ENCODE data around the gene CBY2.

Gene CBY2

DNA sequence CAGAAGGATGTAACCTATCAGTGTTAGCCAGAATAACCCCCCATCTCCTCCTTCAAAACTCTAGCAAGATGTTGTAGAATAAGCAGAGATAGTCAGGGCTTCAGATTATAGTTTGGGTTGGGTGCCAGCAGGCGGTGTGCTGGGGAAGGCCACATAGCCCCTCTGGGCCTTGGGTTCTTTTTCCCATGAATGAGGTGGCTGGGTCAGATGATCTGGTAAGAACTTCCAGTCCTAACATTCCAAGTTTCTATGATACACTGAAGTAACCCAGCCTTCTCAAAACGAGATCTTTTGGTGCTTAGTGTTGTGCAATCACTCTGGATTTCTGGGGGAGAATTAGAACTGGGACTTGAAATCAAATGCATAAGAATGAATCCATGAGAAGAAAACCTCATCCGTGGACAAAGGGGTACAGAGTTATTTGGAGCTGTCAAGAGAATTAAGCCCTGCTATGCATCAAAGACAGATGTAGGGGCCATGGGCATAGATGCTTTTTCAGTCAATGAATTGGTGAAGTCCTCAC lies 810 bp downstream of the CBY2 start:
- DNase-seq (ENCODE audit: low read depth in 2 of 2): no peak

DNA sequence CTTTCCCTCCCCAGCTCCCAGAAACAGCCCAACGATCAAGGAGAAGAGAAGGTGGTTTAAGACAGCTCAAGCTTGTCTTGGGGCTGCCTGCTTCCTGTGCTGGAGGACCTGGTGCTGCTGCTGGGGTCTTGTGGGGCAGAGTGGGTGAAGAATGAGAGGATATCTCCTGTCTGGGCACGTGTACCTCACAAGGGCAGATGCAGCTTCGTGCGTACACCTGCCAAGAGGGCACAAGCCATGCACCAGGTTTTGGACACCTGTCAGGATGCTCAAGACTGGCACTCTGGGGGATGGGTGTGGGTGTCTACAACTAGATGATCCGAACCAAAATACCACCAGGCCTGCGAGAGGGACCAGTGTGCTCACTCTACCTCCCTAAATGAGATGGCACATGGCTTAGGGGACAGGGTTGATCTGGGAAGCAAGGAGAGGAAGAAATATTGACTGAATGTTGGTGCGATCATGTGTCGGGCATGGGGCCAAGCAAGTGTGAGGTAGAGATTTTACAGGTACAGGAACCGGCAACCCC lies 2.2 kb downstream of the CBY2 start:
- DNase-seq (ENCODE audit: low read depth in 2 of 2): no peak

DNA sequence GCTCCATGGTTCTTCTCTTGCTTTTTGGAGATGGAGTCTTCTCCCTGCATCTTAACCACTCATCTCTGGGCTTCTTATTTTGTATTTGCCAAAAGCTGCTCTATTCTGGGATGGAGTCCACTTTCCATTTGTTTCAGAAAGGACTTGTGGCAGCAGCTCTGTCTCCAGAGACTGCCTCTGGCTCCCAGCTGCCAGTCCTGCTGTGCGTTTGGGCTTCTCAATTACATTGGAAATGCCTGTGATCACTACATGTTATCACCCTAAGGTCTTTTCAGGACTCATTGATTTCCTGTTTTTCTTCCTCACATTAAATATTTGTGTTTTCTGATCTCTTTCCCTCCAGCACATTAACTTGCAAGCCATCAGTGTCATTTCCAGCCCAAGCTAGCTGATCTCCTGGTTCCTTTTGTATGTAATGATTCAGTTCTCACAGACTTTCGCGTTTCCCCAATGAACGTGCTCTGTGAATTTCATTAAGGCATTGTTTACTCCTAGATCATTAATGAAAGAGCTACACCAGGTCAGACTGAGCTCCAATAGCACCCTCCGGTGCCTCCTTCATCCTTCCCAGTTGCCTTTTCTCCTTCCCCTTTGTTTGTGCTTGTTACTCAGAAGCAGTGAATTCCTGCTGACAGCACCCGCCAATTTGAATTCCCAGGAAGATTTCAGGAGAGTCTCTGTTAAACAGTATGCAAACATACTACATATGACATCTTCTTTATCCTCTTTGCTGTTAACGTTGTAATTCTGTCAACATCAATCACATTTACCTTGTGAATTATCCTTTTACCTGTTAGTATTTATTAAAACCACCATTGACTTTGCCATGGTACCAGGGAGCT lies 3.0 kb downstream of the CBY2 start:
- no peak for DNase-seq (ENCODE audit: low read depth in 2 of 2)

DNA sequence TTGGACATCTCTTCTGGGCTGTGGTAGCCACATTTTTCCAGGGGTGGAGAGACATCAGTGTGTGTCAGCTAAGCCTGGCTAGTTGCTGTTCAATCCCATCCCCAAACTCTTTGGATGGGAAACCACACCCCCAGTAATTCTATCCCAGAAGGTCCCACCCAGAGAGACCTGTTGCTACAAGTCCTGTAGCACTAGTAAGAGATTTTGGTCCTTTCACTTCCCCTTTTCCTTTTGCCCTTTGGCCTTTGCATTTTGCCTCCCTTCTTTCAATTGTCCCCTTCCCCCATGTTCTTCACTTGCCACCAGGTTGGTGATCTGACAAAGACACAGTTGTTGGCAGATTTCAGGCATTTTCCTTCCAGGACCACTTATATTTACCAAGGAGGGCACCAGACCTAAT lies 3.8 kb downstream of the CBY2 start:
- DNase-seq (ENCODE audit: low read depth in 2 of 2): no peak

DNA sequence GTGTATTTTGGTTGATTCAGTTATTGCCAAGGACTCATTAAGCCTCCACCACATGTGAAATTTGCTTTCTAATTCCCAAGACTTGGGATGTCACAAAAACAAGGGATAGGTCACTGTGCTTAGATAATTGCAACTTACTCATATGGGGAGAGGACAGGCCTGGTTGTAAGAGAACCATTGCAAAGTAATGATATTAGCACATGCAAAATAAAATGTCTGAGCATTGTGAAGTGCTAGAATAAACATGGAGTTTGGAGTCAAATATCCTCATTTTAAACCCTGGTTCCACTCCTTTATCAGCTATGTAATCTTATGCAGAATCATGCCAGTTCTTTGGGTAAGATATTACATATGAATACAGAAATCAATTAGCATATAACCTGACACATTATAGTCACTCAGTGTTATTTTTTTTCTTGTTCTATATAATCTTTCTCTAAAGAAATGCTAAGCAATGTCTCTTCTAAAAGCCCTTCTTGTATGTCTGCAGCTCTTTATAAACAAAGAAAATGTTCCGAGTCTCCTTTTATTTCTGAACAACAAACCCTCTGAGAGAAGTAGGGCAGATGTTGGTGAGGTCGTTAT lies 5.5 kb downstream of the CBY2 start:
- DNase-seq (ENCODE audit: low read depth in 2 of 2): no peak

DNA sequence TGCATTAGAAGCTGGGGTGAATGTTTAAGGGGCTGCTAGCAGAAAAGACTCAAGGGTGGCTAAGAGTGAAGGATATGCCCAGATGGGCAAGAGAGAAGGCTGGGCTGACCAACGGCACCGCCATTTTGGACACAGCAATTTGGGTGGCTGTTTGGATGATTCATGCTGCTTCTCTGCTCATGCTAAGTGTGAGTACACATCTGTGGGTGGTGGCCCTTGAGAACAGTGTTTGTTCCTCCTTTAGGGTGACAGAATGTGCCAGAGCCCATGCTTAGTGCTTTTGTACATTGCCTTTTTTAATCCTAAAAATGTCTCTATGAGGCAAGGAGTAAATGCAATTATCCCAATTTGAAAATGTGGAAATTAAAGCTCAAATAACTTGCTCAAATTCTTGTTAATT lies 9.8 kb downstream of the CBY2 start:
- no peak for DNase-seq (ENCODE audit: low read depth in 2 of 2)

DNA sequence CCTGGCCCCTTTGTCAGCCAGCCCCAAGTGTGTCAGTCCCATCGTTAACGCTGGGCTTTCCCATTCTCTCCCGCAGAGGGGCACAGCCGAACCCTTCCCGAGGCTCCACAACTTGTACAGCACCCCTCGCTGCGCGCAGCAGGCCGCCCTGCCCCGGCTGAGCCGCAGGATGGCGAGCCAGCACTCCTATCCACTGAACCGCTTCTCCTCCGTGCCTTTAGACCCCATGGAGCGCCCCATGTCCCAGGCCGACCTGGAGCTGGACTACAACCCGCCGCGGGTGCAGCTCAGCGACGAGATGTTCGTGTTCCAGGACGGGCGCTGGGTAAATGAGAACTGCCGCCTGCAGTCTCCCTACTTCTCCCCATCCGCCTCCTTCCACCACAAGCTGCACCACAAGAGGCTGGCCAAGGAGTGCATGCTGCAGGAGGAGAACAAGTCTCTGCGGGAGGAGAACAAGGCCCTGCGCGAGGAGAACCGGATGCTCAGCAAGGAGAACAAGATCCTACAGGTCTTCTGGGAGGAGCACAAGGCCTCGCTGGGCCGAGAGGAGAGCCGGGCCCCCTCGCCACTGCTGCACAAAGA lies 11.1 kb downstream of the CBY2 start:
- DNase-seq (ENCODE audit: low read depth in 2 of 2): no peak

DNA sequence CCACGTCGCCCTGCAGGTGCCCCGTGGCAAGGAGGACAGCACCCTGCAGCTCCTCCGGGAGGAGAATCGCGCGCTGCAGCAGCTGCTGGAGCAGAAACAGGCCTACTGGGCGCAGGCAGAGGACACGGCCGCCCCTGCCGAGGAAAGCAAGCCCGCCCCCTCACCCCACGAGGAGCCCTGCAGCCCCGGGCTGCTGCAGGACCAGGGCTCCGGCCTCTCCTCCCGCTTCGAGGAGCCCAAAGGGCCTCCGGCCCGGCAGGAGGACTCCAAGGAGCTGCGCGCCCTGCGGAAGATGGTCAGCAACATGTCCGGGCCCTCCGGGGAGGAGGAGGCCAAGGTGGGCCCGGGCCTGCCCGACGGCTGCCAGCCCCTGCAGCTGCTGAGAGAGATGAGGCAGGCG lies 11.6 kb downstream of the CBY2 start:
- no peak for DNase-seq (ENCODE audit: low read depth in 2 of 2)

DNA sequence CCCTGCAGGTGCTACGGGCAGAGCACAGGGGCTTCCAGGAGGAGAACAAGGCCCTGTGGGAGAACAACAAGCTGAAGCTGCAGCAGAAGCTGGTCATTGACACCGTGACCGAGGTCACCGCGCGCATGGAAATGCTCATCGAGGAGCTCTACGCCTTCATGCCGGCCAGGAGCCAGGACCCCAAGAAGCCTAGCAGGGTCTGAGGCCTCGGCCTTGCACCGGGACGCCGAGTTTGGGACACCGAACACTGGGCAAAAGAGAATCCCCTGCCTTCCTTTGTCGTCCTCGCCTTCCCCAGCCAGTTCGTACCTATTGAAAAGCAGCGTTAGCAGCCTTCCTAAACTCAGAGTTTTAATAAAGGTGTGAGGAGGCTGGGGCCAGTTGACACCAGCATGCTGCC lies 12.1 kb downstream of the CBY2 start:
- no peak for DNase-seq (ENCODE audit: low read depth in 2 of 2)

DNA sequence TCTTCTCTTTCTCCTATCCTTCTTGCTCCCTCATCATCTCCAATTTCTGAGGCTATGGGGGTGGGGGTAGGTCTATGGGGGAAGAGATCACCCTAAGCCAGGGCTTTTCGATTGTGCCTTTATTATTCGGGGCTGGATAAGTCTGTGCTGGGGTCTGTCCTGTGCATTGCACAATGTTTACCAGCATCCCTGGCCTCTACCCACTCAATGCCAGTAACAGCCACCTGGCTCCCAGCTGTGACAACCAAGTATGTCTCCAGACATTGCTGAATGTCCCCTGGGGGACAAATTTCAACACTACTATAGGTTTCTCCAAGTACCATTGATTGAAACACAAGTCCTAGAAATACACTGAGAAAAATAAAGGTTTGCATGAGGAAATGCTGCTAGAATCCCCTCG lies 13.2 kb downstream of the CBY2 start:
- DNase-seq (ENCODE audit: low read depth in 2 of 2): no peak

DNA sequence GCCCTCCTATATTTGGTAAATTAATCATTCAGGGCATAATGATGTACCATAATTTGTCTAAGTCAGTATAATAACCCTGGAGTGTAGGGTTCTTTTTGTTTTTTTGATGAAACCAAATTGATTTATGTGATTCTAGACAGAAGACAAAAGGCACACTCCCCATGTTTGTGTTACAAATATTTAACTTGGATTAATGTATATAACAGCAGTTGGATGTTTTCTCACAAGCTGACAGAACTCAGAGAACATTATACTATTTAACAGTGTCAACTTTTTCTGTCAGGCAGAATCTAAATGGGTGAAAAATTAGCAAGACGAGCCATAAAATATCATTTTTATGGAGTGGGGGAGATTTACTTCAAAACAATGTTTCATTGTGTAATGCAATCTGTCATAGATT lies 15.2 kb downstream of the CBY2 start:
- DNase-seq (ENCODE audit: low read depth in 2 of 2): no peak

DNA sequence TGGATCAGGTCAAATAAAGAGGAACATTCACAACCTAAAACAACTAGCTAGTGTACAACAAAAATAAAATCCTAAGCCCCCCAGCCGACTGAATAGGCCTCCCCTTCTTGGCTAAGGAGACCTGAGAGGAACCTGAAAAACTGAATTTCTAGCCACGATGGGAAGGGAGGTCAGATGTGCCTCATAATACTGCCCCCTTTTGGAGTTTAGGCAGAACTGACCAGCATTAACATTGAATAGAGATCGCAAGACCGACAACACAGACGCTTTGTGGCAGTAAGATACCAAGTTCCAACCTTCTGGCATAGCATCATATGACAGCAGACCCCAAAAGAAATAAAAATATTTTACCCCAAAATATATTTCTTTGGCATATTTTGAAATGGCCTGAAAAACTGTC lies 15.9 kb downstream of the CBY2 start:
- no peak for DNase-seq (ENCODE audit: low read depth in 2 of 2)

DNA sequence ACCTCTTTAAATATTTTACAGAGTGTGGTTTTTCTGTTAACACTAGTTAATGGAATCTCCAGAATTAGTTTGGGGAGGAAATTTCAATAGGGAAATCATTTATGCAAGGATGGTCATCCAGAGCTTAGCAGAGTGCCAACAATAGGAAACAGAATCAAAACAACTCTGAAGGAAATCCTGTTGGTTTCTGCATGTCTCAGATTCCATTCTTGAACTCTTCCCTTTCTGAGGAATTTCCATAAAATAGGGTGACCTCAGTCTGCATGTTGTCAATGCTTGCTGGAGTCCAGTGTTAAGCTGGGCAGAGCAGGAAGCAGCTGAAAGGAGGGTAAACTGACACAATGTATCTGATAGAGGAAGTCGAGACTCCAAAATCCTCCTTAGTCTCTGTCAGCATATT lies 16.9 kb downstream of the CBY2 start:
- DNase-seq (ENCODE audit: low read depth in 2 of 2): no peak

DNA sequence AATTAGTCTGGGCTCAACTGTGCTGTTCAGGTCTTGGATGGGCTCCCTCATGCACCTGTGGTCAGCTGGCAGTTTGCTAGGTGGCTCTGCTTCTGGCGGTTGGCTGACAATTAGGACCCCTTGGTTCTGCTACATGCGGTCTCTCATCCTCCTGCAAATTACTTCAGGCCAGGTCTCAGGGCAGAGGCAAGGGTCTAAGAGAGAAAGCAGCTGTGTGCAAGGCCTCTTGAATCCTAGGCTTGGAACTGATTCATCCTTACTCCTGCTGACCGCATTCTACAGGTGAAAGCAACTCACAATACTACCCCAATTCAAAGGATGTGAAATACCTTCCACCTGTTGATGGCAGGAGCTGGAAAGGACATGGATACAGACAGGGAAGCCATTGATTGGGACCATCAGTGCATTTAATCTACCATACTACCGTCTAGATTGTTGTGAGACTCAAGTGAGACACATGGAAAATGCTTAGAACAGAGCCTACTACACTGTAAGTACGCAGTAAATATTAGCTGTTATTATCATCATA lies 19.1 kb downstream of the CBY2 start:
- no peak for DNase-seq (ENCODE audit: low read depth in 2 of 2)

DNA sequence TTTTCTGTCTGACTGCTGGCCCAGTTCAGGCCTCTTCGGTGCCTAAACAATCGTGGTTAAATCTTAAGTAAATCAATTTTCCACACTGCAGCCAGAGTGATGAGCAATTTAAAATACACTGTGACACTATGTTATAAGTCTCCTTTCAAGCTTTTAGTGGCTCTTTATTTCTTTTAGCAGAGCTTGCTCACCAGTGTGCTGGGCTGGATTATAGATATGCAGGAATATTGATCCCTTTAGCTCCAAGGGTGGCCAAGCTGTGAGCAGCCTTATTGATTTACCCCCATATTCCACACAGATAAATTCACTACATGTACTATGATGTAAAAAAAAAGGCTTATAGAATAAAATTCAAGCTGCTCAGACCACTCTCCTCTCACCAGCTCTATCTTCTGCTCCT lies 21.7 kb downstream of the CBY2 start:
- no peak for DNase-seq (ENCODE audit: low read depth in 2 of 2)

DNA sequence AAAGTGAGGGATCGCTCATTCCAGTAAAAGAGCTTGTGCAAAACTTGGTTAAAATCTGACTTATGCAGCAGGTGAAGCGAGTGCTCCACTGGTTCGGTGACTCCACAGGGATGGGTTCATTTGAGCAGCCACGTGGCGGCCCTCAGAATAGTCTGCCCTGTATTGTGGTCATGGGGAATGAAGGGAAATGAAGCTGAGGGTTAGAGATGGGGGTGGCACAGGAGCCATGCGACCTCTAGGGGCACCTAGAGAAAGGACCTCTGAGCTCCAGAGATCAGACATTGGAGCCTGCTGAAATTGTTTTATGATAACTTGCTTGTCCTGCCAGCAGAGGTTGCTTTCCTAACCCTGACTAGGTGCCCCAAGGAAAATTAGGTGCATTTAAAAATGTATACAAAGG lies 26.6 kb downstream of the CBY2 start:
- DNase-seq (ENCODE audit: low read depth in 2 of 2): no peak

DNA sequence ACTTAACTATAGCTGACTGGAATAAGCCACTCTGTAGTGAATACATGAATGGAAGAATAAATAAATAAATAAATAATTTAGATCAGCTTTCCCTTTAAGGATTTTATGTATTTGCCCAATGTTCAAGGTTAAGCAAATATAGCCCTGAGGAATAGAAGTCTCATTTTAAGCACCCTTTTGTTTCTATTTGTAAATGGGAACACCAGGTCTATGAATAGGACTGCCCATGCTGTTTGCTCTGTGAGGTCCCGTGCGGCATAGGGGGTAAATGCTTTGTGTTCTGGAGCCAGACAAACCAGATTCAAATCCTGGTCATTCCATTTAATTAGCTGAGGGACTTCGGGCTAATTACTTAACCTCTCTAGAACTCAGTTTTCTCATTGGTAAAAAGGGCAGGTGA lies 29.3 kb downstream of the CBY2 start:
- no peak for DNase-seq (ENCODE audit: low read depth in 2 of 2)

DNA sequence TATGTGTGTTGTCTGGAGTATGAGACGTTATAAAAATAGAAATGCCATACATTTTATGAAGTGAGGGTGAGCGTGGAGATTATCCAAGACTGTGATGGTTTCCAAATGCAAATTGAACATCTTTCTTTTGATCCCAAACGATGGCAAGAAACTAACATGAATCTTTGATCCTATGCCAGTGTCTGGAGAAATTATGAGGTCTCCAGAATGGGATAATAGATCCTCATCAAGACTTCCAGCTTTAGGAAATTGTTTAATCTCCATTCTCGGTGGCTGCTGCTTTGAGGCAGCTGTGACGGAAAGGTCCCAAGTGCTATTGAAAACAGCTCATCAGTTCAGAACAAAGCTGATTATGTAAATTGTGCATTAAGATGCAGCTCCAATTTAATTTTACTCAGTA lies 30.8 kb downstream of the CBY2 start:
- no peak for DNase-seq (ENCODE audit: low read depth in 2 of 2)

DNA sequence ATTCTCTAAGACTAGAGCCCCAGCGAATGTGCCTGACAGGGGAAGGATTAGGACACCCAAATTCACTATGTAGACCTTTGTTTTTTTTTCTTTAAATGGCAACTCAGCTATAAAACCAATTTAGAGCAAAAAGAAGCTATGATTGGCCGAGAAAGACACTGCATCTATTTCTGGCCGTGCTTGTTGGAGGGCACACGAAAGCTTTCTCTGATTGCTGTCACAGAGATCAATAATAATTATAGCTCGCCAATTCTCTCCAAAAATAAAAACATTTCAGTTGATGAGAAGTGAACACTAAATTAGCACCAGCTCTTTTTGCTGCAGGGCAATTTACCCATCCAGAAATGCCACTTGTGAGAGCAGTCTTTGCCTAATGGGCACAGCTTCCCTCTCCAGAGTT lies 31.2 kb downstream of the CBY2 start:
- no peak for DNase-seq (ENCODE audit: low read depth in 2 of 2)

DNA sequence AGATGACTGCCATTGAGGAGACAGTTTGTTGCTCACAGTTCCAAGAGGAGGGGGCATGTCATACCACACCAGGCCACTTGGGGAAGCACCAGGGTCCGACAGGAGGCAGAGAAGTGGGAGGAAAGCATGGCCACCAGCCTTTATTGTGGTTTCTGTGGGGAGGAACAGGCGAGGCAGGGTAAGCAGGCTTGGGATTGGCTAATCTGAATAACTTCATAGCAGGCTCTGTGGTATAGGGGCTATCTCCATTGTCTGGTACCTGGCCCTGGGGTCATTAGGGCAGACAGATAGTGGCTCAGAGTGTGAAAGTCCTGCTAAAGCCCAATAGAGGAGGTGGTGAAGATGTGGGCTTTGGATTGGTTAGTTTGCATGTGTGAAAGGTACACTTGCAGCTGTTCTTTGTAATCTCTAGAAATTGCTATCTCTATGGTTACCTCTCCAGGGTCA lies 35.5 kb downstream of the CBY2 start:
- DNase-seq (ENCODE audit: low read depth in 2 of 2): no peak

DNA sequence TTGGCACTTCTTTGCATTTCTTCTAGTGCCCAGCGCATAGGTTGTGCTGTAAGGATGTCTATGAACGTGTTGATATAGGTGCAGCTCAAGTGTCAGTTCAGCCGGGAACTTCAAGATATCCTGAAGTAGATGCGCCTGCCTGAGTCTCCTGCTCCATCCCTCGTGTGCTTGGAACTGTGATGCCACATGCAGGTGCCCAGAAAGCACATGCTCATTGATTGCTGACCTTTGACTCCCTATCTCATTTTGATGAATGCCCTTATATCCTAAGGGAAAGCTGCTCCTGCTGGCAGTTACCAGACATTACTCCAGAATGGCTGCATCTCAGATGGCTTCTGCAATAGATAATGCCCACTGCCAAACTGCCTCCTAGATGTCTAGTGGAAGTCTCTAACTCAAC lies 40.9 kb downstream of the CBY2 start:
- DNase-seq (ENCODE audit: low read depth in 2 of 2): no peak

DNA sequence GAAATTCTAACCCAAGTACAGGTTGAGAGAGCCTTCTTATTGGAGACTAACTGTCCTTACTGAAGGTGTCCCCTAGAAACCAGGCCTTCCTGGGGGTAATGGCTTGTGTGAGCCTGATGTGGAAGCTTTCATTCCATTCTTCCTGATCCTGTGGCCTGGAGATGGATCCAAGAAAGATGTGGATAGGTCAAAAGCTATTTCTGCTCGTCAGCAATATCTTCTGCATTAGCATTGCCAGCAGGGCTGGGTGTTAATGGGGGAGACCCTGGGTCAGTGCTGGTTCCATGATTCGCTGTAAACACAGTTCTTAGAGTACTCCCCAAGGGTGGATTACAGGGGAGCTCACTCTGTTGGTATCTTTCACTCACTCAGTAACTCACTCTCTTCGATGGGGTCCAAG lies 42.9 kb downstream of the CBY2 start:
- no peak for DNase-seq (ENCODE audit: low read depth in 2 of 2)

DNA sequence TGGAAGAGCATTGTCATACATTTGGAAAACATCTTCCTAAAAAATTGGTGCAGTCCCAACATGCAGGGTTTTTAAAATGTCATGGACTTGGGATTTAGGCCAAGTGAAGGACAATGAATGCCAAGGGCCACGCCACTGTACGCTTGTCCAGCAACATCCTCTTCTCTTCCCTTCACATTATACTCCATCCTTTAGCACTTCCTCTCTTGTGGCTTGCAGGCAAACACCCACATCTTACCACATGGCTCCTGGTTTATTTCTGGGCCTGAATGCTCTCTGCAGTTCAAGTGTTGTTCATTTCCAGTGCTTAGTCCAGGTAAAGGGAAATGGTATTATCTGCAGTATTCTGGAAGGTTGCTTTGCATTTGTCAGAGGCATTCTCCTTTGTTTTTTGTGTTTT lies 45.0 kb downstream of the CBY2 start:
- DNase-seq (ENCODE audit: low read depth in 2 of 2): no peak

Measured in stimulated activated CD8-positive, alpha-beta memory T cell treated with anti-CD3 and anti-CD28 coated beads, Interleukin-7, amount 100 ng/mL, for 4 hours (primary cell).